Spinal cord (tissue), 10 donors: Measurements from ENCODE around the gene CENPT. TPM values are rescaled to one million over a fixed set of nuclear protein-coding genes. Genes with fewer than 3 reads are reported as not detected.

Experiments
- DNase-seq, 6 donors: peaks; one replicate each; pipeline versions ENCODE4 v3.0.0 to v3.0.0-alpha.2; 2013 to 2015; ENCODE audit warnings: low spot score in 6 of 6, low read depth in 4 of 6
- H3K27ac ChIP-seq: one replicate; pipeline ENCODE4 v1.5.1; 2013; ENCODE audit warnings: low read depth, low read length, control low read depth
- H3K27me3 ChIP-seq: one replicate; pipeline ENCODE4 v1.6.1; 2013; ENCODE audit warnings: low read length; ENCODE audit not compliant: control insufficient read depth, insufficient read depth
- H3K36me3 ChIP-seq: one replicate; pipeline ENCODE4 v1.6.1; 2013; ENCODE audit warnings: low read length; ENCODE audit not compliant: control insufficient read depth, insufficient read depth
- H3K4me1 ChIP-seq: one replicate; pipeline ENCODE4 v1.6.1; 2013; ENCODE audit warnings: low read length; ENCODE audit not compliant: control insufficient read depth, insufficient read depth
- H3K4me3 ChIP-seq: one replicate; pipeline ENCODE4 v1.5.1; 2013; ENCODE audit warnings: low read depth, low read length, control low read depth
- H3K9me3 ChIP-seq: one replicate; pipeline ENCODE4 v1.6.1; 2013; ENCODE audit warnings: low read length; ENCODE audit not compliant: control insufficient read depth, insufficient read depth
- WGBS: methylation state at CpG from one replicate; pipeline ENCODE4 v1.1.5; 2013; ENCODE audit warnings: missing lambda C conversion rate; ENCODE audit not compliant: insufficient coverage; 5-methylcytosine and 5-hydroxymethylcytosine counted together
- polyA plus RNA-seq, 2 donors: library from polyadenylated mRNA; unstranded; fragments of 120-200 nt; gene quantifications; one replicate each; pipeline ENCODE4 v1.2.1, GENCODE V29; 2013; ENCODE audit not compliant: insufficient read length in 2 of 2
- total RNA-seq, 2 donors: library from RNA; depleted of rRNA in 1 of 2; stranded (reverse); fragments of 120-200 nt in 1 of 2; fragments of >200 nt in 1 of 2; gene quantifications; one replicate each; pipeline versions ENCODE4 v1.2.3 to v1.2.4, GENCODE V29; 2013 to 2014
- donor health status: healthy.

CENPT gene
- total and polyA plus RNA-seq, 4 donors = 22.1 to 79.2 (median 55.4) TPM

GRCh38 chr16:67825906-67826305 lies 21.6 kb downstream of the CENPT start:
- Histone ChIP-seq H3K9me3 (no peaks in the 10 kb centered on the region), H3K4me3 (no peak overlapping the region), H3K27ac (no peak overlapping the region), H3K36me3 (peaks cover 63% of the 10 kb centered on the region), H3K4me1 (no peaks in the 10 kb centered on the region), H3K27me3 (no peaks in the 10 kb centered on the region)
- WGBS = 96% methylated on average over 14 of the region's 14 CpGs
- DNase-seq = no peak

- Histone ChIP-seq H3K4me1 (no peaks in the 10 kb centered on the region), H3K36me3 (peaks cover 59% of the 10 kb centered on the region), H3K27ac (no peak overlapping the region), H3K9me3 (no peaks in the 10 kb centered on the region), H3K4me3 (no peak overlapping the region), H3K27me3 (no peaks in the 10 kb centered on the region)
- WGBS = 77% methylated on average over 8 of the region's 8 CpGs
- DNase-seq = no peak
Observed at GRCh38 chr16:67825119-67825518, 22.4 kb downstream of the CENPT start.

- WGBS = 89% methylated on average over 2 of the region's 2 CpGs
- no peaks in the 10 kb centered on the region for H3K9me3 ChIP-seq
Observed at GRCh38 chr16:67822511-67822910, 25.0 kb downstream of the CENPT start.

GRCh38 chr16:67820608-67821259 lies 26.8 kb downstream of the CENPT start:
- H3K4me3 ChIP-seq = no peak overlapping the region
- H3K4me1 ChIP-seq = no peaks in the 10 kb centered on the region
- H3K36me3 ChIP-seq = peaks cover 17% of the 10 kb centered on the region
- DNase-seq = no peak
- no peaks in the 10 kb centered on the region for H3K27me3 ChIP-seq
- WGBS = 87% methylated on average over 11 of the region's 11 CpGs
- H3K27ac ChIP-seq = no peak overlapping the region
- H3K9me3 ChIP-seq = no peaks in the 10 kb centered on the region

More at GRCh38 chr16:67822511-67822910, 25.0 kb downstream of the CENPT start:
- DNase-seq = no peak
- H3K27ac ChIP-seq = no peak overlapping the region
- no peaks in the 10 kb centered on the region for H3K4me1 ChIP-seq
- H3K27me3 ChIP-seq = no peaks in the 10 kb centered on the region
- peaks cover 33% of the 10 kb centered on the region for H3K36me3 ChIP-seq
- H3K4me3 ChIP-seq = no peak overlapping the region

- Histone ChIP-seq H3K27ac (no peak overlapping the region), H3K9me3 (no peaks in the 10 kb centered on the region), H3K36me3 (no peaks in the 10 kb centered on the region), H3K4me3 (no peak overlapping the region), H3K27me3 (no peaks in the 10 kb centered on the region), H3K4me1 (no peaks in the 10 kb centered on the region)
- 78% methylated on average over 4 of the region's 8 CpGs for WGBS
- DNase-seq = no peak
Observed at GRCh38 chr16:67814567-67814966, 32.9 kb downstream of the CENPT start.

GRCh38 chr16:67811899-67812298 lies 35.6 kb downstream of the CENPT start:
- H3K27ac ChIP-seq = no peak overlapping the region
- no peak for DNase-seq
- H3K27me3 ChIP-seq = no peaks in the 10 kb centered on the region
- 100% methylated on average over 1 of the region's 1 CpG for WGBS
- peaks cover 7% of the 10 kb centered on the region for H3K4me1 ChIP-seq
- H3K9me3 ChIP-seq = no peaks in the 10 kb centered on the region
- H3K36me3 ChIP-seq = no peaks in the 10 kb centered on the region
- no peak overlapping the region for H3K4me3 ChIP-seq

GRCh38 chr16:67807148-67807682 lies 40.3 kb downstream of the CENPT start:
- Histone ChIP-seq H3K9me3 (no peaks in the 10 kb centered on the region), H3K27me3 (no peaks in the 10 kb centered on the region), H3K4me1 (peaks cover 17% of the 10 kb centered on the region), H3K36me3 (peaks cover 14% of the 10 kb centered on the region), H3K4me3 (peak overlapping the region; percentile 98), H3K27ac (peak overlapping the region; percentile 81)
- DNase-seq = no peak
- 13% methylated on average over 15 of the region's 24 CpGs for WGBS

- WGBS = 0% methylated on average over 40 of the region's 54 CpGs
- Histone ChIP-seq H3K27ac (peak within 1 kb of the TSS; percentile 81), H3K4me3 (peak within 1 kb of the TSS; percentile 98), H3K9me3 (no peaks in the 10 kb centered on the region), H3K4me1 (peaks cover 17% of the 10 kb centered on the region), H3K27me3 (no peaks in the 10 kb centered on the region), H3K36me3 (peaks cover 20% of the 10 kb centered on the region)
- DNase-seq = peak; percentile 90 to 100 (median 98)
Observed at GRCh38 chr16:67806428-67807147, 40.9 kb downstream of the CENPT start, which contains the start of the genes RANBP10 and TSNAXIP1. Gene RANBP10, minus strand, starts transcription at chr16:67806560. Its CDS starts 24 bp downstream, at chr16:67806536. Gene TSNAXIP1, plus strand, starts transcription at chr16:67806889. Its CDS starts 261 bp downstream, at chr16:67807150.

GRCh38 chr16:67805718-67806427 lies 41.6 kb downstream of the CENPT start:
- Histone ChIP-seq H3K9me3 (no peaks in the 10 kb centered on the region), H3K27ac (peak overlapping the region; percentile 64), H3K4me1 (peaks cover 17% of the 10 kb centered on the region), H3K27me3 (no peaks in the 10 kb centered on the region), H3K36me3 (peaks cover 25% of the 10 kb centered on the region), H3K4me3 (peak overlapping the region; percentile 98)
- under 1% methylated on average over 26 of the region's 26 CpGs for WGBS
- DNase-seq = peak in 2 of 6 donors; percentile 4 to 7
